CD1c-positive myeloid dendritic cell (primary cell): ENCODE results near the gene IFT122.

Source experiments
- DNase-seq: peaks from one replicate; pipeline ENCODE4 v3.0.0-alpha.2; 2016; ENCODE audit errors: extremely low spot score

Gene IFT122

GRCh38 chr3:129435367-129435766 lies 4.7 kb upstream of the IFT122 start:
- DNase-seq = no peak

GRCh38 chr3:129439226-129439816 lies 703 bp upstream of the IFT122 start:
- peak; percentile 71 for DNase-seq

GRCh38 chr3:129440618-129441190 lies 680 bp downstream of the IFT122 start:
- DNase-seq = peak; percentile 80

DNA sequence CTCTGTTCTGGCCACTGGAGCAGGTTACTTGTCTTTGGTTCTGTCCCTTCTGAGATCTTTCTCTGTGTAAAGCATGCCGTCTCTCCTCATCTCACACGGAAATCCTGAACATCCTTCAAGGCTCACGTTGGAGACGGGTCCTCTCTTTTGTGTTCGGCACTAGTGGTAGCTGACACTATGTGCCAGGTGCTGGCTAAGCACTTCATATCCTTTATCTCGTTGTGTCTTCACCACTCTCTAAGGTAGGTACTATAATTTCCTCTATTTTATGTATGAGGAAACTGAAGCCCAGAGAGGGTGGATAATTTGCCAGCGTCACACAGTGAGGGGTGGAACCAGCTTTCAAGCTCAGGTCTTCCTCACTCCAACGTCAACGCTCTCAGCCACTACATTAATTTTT lies 1.2 kb downstream of the IFT122 start:
- no peak for DNase-seq

- DNase-seq = peak; percentile 17
Observed at GRCh38 chr3:129441782-129442181, 1.8 kb downstream of the IFT122 start.

DNA sequence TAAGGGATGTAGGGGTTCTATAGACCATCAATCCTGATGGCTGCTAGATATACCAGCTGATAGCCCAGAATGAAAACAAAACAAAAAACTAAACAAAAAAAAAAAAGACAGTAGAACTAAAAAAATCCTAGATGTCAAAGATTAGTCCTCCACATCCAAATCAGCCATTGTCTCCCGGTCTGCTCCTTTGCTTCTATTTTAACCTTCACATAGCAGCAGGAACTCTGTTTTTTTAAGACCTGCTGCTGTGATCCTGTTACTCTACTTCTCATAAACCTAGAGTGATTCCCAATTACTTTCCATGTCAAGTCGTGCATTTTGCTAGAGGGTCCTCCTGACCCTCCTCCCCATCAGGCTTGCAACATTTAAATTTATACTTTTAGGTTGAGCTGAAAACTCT lies 2.5 kb downstream of the IFT122 start:
- no peak for DNase-seq

- DNase-seq = no peak
Observed at GRCh38 chr3:129442947-129443346, 2.9 kb downstream of the IFT122 start.

DNA sequence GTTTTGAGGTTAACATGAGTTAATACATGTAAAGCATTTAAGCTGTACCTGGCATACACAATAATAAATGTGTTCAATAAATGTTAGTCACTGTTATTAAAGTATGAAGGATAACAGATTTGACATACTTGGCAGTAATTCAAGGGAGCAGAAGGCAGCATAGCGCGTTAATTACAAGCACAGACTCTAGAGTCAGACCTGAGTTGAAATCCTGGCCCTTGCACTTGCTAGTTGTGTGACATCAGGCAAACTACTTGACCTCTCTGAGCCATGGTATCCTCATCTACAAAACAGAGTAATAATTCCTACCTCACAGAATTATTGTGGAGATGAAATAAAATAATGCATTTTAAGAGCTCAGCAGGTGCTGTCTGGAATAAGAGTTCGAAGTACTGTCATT lies 5.4 kb downstream of the IFT122 start:
- DNase-seq = no peak

GRCh38 chr3:129446926-129447325 lies 6.9 kb downstream of the IFT122 start:
- no peak for DNase-seq

DNA sequence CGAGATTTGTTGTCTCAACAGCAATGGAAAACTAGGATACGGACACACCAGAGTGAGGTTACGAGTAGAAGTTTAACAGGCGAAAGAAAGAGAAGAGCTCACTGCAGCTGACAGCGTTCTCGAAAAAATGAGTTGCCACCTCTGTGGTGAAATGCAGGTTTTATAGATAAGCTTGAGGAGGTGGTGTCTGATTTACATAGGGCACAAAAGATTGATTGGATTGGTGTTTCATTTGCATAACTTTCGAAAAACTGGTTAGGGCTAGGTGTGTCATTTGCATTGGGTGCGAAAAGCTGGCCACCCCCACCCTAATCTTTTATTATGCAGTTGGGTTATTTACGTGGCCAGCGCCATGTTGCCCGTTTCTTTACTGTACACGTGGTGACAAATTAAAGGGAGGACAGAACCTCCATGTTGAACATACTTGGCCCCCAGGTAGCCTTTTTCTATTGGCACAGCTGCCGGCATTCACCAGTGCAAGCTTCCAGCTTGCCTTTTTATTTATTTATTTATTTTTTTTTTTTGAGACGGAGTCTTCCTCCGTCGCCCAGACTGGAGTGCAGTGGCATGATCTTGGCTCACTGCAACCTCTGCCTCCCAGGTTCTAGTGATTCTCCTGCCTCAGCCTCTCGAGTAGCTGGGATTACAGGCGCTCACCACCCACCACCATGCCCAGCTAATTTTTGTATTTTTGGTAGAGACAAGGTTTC lies 8.3 kb downstream of the IFT122 start:
- DNase-seq = no peak

DNA sequence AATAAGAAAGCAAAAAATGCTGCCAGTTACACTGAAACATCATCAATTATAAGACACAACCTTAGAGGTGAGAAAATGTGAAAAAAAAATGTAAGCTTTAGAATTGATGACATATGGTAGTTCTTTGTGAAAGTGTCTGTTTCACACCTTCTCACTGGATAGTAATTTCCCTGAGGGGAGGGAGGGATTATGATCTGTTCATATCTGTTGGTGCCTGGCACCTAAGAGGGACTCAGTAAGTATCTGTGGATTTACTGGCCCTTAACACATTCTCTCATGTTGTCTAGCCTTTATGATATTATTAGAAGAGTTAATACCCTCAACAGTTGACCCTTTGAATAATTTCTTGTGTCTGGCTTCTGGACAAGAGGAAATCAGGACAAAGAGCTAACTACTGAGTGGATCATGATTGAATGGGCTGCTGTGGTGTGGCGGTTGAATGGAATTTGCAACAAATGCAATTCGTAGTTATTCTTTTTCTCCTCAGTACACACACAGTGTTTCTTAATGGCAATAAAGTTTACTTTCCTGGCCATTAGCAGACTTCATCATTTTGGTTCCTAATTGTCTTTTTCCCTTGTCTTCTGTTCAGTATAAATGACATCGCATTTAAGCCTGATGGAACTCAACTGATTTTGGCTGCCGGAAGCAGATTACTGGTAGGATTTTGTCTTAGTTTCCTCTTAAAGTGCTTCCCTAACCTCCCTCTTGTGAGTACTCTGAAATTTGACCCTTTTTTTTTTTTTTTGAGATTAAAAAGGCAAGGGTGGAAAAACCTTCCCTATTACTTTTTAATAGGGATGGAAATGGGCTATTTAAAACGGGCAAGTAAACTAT lies 9.5 kb downstream of the IFT122 start:
- DNase-seq = no peak

DNA sequence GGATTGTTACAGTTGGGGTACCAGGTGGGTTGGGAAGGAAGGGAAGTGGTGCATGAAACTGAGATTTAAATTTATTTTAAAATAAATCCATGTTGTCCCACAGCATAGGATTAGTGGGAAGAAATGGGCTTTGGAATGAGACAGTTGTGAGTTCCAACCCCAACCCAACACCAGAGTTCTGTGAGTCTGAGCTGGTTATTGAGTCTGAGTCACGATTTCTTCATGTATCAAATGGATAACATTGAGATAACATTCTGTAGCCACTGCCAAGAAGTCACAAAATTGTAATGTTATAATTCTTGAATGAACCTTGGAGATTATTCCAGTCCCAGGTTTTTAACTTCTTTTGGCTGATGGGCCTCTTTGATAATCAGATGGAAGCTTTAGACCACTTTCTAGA lies 13.7 kb downstream of the IFT122 start:
- DNase-seq = no peak

- DNase-seq = no peak
Observed at GRCh38 chr3:129460155-129460554, 20.1 kb downstream of the IFT122 start.

GRCh38 chr3:129460572-129460971 lies 20.5 kb downstream of the IFT122 start:
- DNase-seq = no peak

DNA sequence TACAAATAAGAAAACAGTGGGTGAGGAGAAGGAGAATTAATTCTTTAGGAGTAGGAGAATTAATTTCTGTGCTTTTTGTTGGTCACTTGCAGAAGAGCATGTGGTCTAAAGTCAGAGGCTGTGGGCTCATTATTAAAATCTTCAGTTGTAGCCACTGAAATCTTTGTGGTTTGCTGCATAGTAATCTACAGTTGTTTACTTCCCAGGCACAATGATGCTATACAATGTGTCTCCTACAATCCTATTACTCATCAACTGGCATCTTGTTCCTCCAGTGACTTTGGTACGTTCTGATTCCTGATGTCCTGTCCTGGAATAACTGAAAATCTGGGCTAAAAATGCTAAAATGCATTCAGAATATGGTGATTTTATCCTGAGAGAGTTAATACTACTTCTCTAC lies 21.0 kb downstream of the IFT122 start:
- no peak for DNase-seq

DNA sequence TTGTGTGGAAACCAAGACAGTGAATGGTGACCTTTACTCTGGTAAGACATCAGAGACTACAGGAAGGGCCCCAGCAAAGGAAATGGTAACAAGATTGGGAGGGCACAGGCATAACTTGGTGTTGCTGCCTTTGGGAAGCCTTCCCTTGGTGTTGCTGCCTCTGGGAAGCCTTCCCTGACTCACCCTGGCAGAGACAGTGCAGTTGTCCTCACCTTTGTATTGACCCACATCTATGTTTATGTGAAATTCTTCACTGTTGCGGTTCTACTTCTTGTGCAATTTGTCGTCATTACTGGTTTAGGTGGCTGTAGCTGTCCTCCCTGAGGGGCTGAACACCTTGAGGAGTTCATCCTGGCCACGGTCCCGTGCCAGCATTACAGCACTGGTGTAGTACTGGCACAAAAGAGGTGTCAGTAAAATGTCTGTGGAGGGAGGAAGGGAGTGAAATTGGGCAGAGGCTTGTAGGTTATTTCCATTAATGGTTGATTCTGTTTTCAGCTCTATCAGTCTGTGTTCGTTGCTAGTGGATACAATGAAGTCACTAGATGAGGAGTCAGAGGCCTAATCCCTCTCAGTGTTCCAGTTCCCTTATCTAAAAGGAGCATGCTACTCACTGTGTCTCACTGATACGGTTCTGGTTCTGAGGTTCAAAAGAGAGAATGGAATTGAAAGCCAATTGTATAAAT lies 21.6 kb downstream of the IFT122 start:
- DNase-seq = no peak

- DNase-seq = no peak
Observed at GRCh38 chr3:129462361-129462968, 22.4 kb downstream of the IFT122 start.

DNA sequence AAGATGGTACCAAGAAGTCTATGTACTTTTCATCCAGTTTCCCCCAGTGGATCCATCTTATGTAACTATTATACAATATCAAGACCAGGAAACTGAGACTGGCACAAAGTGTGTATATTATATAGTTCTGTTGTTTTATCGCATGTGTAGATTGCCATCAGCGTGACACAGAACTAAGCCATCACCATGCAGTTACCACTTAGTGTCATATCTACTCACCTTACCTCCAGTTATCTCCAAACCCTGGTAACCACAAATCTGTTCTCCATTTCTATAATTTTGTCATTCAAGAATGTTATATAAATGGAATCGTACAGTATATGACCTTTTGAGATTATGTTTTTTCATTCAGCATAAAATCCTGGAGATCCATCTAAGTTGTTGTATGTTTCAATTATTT lies 23.1 kb downstream of the IFT122 start:
- DNase-seq = no peak

DNA sequence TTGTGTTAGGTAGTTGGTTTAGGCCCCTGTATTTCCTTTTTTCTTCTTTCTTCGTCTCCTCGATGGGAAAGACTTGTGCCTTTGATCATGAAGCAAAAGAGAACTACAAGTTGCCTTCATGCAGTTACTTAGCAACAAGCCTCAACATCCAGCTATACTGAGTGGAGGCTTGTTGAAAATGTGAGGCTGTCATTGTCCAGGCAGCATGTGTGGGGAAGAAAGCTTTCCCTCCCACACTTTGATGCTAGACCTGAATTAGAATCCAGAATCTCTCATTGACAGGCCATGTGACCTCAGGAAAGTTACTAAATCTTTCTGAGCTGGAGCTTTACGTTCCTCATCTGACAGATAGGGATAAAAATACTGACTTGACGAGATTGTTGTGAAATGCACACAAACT lies 23.7 kb downstream of the IFT122 start:
- no peak for DNase-seq

DNA sequence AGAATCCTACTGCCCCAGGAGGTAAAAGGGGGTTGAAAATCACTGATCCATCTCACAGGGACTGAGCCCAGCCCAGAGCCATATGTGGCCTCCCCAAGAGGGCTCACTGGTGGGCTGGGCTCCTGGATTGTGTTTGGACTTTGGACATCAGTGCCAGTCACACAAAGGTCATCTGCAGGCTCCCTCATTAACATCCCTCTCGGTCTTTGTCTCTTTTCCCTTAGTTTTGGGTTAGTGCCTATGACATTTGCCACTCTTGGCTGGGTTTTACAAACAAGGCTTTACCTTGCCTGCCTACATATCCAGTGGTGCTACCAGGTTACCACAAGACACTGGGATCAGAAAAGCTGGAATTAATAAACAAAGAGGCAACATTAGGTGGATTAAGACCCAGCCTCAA lies 27.9 kb downstream of the IFT122 start:
- DNase-seq = no peak

DNA sequence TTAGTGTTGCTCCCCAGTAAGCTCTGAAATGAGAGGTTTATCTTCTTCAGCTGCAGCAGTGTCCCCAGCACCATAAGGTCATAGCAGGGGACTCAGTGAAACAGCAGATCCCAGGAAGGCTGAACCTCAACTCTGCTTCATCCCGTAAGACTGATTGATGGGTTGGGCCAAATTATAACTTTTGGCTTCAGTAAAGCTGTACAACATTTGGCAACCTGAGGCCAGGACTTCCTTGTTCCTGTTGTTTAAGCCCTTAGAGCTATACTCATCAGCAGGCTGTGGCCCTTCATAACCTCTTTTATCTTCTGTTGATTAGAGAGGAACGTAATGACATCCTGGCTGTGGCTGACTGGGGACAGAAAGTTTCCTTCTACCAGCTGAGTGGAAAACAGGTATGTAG lies 29.0 kb downstream of the IFT122 start:
- no peak for DNase-seq

- DNase-seq = no peak
Observed at GRCh38 chr3:129470861-129471260, 30.8 kb downstream of the IFT122 start.
